Stimulated activated CD4-positive, alpha-beta T cell treated with anti-CD3 and anti-CD28 coated beads, TNF-alpha, amount 100 ng/mL, for 24 hours (primary cell): ENCODE measurements around the gene DCD.
"Not testable (repeated sequence)": the region's sequence is repeated elsewhere in the genome, so short reads cannot be mapped to it uniquely, and the experiment has no call there.

Experiments
- DNase-seq, 3 experiments: peaks; one replicate each; pipeline ENCODE4 v3.0.0-alpha.2; 2020; ENCODE audit warnings: low read depth in 3 of 3

The DCD gene

GRCh38 chr12:54648265-54648664, at the start of gene DCD:
Gene DCD (minus strand): TSS chr12:54648365. CDS start chr12:54648303, 62 bp downstream.
- DNase-seq: no peak

DNA sequence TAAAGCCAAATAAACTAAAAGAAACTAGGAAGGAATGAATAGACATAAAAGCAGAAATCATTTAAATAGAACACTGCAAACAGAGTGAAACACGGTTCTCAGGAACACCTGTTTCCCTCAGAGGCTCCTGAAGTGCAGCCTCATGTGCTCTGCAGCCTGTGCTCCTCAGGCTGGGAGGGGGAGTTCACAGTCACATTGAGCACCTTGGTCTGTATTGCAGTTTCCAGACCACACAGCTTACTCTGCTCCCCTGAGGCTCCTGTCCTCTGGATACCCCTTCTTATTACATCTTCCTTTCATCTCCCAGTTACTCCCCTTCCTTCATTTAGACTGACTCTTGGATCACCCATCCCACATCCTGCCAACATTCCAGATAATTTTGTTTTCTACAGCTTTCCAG, 49.7 kb upstream of the DCD start:
- no peak for DNase-seq

- DNase-seq: no peak
Measured at GRCh38 chr12:54692353-54692752, 44.2 kb upstream of the DCD start.

GRCh38 chr12:54689984-54690383, 41.8 kb upstream of the DCD start:
- DNase-seq: no peak

- no peak for DNase-seq
Measured at GRCh38 chr12:54689034-54689372, 40.8 kb upstream of the DCD start.

GRCh38 chr12:54688309-54689033, 40.3 kb upstream of the DCD start:
- DNase-seq: no peak

GRCh38 chr12:54684636-54685630, 36.8 kb upstream of the DCD start:
- no peak for DNase-seq

GRCh38 chr12:54683398-54683797, 35.2 kb upstream of the DCD start:
- no peak for DNase-seq

DNA sequence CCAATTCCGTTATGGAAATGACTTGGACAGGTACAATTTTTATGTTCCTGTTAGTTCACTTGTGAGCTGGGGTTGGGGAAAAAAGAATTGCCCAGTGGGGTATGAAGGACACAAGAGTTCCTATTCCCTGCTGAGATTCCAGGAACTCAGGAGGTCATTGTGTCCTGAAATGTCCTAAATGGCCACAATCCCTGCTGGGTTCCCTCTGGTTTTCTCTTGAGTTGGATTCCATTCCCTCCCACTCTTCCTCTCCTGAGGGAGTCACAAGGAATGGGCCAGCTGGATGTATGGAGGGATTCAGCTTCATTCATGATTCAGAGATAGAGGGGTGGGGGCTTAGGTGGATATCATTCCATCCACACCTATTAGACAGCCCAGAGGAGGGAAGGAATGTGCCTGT, 34.5 kb upstream of the DCD start:
- DNase-seq: no peak

DNA sequence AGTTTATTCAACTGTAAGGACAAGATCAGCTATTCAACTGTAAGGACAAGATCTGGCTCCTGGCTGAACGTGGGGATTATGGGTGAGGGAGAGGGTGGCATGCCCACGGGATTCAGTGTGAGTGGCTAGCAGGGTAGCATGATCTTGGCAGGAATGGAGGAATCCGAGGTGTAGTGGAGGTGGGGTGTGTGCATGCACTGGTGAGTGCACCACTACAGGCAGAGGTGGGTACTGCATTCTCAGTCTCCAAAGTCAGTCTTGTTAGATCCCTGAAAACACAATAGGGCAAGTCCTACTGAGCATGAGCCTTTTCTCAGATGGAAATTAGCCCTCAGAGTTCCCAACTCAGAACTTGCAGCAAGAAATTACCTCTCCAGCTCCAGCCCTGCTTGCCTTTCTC, 32.2 kb upstream of the DCD start:
- DNase-seq: no peak

GRCh38 chr12:54678131-54678530, 30.0 kb upstream of the DCD start:
- no peak for DNase-seq

GRCh38 chr12:54667945-54668344, 19.8 kb upstream of the DCD start:
- no peak for DNase-seq

DNA sequence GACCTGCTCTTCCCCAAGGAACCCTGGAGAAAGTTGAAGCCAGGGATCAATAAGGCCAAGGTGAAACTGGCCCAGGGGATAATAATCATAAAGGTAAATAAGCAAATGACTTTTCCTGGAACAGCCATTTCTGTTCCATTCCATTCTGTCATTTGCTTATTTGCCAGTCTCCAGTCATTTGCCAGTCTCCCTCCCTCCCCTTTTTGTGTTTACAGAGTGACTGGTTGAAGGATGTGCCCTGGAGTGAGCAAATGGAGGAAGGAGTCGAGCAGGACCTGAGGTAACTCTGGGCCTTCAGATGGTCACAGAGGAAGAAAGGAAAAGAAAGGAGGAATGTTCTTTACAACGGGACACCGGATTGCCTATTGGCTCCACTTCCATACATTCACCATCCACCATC, 17.8 kb upstream of the DCD start:
- DNase-seq: no peak

- not testable (repeated sequence) for DNase-seq
Measured at GRCh38 chr12:54665022-54665635, 17.0 kb upstream of the DCD start.

- no peak for DNase-seq
Measured at GRCh38 chr12:54663603-54664002, 15.4 kb upstream of the DCD start.

GRCh38 chr12:54662026-54662425, 13.9 kb upstream of the DCD start:
- DNase-seq: no peak

- no peak for DNase-seq
Measured at GRCh38 chr12:54661048-54661447, 12.9 kb upstream of the DCD start.

DNA sequence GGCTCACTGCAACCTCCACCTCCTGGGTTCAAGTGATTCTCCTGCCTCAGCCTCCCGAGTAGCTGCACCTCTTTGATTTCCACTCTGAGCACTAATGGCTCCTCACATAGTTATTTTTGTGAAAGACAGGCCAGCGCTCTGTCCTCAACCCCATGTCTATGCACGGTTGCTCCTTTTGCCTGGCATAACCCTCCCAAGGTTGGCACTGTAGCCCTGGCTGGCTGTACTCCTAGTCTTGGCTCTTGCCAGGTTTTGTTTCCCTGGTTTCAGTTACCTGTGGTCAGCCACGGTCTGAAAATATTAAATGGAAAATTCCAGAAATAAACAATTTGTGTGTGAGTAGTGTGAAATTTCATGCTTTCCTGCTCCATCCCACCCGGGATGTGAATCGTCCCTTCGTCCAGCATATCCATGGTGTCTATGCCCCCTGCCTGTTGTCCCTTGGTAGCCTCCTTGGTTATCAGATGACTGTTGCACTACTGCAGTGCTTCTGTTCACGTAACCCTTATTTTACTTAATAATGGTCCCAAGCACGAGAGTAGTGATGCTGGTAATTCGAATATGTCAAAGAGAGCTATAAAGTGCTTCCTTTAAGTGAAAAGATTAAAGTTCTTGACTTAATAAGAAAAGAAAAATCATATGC, 12.3 kb upstream of the DCD start:
- no peak for DNase-seq

- DNase-seq: peak; percentile 9 to 48 (median 19)
Measured at GRCh38 chr12:54658306-54659264, 10.4 kb upstream of the DCD start.

DNA sequence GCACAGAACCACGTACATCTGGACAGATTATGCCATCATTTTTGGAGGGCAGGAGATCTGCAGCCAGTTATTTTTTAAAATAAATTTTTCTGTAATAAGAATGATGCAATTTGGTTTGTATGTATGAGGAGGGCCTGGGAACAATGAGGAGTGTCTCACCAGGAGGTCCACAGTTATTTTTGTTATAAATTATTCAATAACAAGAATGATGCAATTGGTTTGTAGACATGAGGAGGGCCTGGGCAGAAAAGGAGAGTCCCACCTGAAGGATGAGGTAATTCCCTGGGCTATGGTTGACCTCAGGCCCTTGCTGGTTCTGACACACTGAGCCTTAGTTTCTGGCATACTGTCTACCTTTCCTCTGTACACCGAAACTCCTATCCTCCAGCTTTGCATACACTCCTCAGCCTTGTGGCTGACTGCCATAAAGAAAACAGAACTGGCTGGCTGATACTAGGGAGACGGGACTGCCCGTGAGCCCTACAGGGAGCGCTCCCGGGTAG, 9.0 kb upstream of the DCD start:
- no peak for DNase-seq

DNA sequence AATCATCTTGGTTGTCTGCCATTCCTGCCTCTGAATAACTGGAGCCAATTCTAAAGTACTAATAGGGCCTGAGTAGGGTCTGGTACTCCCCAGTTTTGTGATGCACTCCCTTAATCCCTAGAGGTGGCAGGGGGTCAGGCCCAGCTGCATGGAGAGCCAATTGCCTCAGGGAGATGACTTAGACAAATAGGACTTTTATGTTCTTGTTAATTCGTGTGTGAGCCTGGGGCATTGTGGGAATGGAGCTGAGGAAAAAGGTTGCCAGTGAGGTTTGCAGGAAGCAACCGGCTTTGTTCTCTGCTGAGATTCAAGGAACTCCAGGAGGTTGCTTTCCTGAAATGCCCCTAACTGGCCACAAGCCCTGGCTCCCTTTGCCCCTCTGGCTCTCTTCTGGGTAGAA, 6.8 kb upstream of the DCD start:
- DNase-seq: no peak
